B cell (primary cell): ENCODE measurements around the gene VILL. TPM values are rescaled to one million over a fixed set of nuclear protein-coding genes. Genes with fewer than 3 reads are reported as not detected.

Source experiments
- ATAC-seq: fragments of 200-7000 bp; cut with Tn5 transposase; one replicate; pipeline ENCODE4 v1.10.0; 2021; ENCODE audit warnings: low read depth, mild to moderate bottlenecking, moderate number of reproducible peaks, moderate library complexity
- CTCF ChIA-PET: fragments of 350-600 bp; sonication (Branson Sonifier 250); formaldehyde crosslinking; loops from one replicate; lab custom pipeline; 2021; ENCODE audit warnings: antibody characterized with exemption, inconsistent platforms; lab: Charles Lee
- POLR2A ChIA-PET: fragments of 350-600 bp; sonication (Branson Sonifier 250); formaldehyde crosslinking; loops from one replicate; lab custom pipeline; 2021; ENCODE audit warnings: antibody characterized with exemption; lab: Charles Lee
- DNase-seq: peaks from one replicate; pipeline ENCODE4 v3.0.0; 2013
- H2AFZ ChIP-seq: 2 replicates; pipeline ENCODE4 v1.6.1; 2012; ENCODE audit warnings: mild to moderate bottlenecking, low read depth, low read length; ENCODE audit not compliant: insufficient read depth, poor library complexity, severe bottlenecking
- H3K27ac ChIP-seq, 2 donors: 1 replicate in 1 of 2; 2 replicates in 1 of 2; pipeline ENCODE4 v1.5.1; 2012 to 2013; ENCODE audit warnings: low read length in 2 of 2, mild to moderate bottlenecking in 2 of 2, moderate library complexity in 1 of 2
- H3K27me3 ChIP-seq, 4 experiments: fragments of 200-600 bp in 1 of 4; sonication (generic) in 1 of 4; replicated peaks in 1 of 4; 1 replicate in 2 of 4; 2 replicates in 2 of 4; pipeline versions ENCODE4 v1.6.1 to v1.7.0; 2013 to 2016; ENCODE audit warnings: low read length in 3 of 4, mild to moderate bottlenecking in 2 of 4, mixed read lengths in 1 of 4, moderate library complexity in 1 of 4; ENCODE audit not compliant: insufficient read depth in 4 of 4, control insufficient read depth in 3 of 4; ENCODE audit errors: control extremely low read depth in 1 of 4
- H3K36me3 ChIP-seq, 2 experiments: replicated peaks in 1 of 2; 1 replicate in 1 of 2; 2 replicates in 1 of 2; pipeline versions ENCODE4 v1.6.1 to v1.7.1; 2013; ENCODE audit warnings: low read length in 1 of 2; ENCODE audit not compliant: insufficient read depth in 2 of 2, control insufficient read depth in 1 of 2; ENCODE audit errors: control extremely low read depth in 1 of 2, extremely low read depth in 1 of 2
- H3K4me1 ChIP-seq, 2 donors: fragments of 200-600 bp in 1 of 2; sonication (generic) in 1 of 2; 1 replicate in 1 of 2; 2 replicates in 1 of 2; pipeline versions ENCODE4 v1.5.1 to v1.6.1; 2013 to 2017; ENCODE audit warnings: low read length in 2 of 2; ENCODE audit not compliant: control insufficient read depth in 2 of 2, insufficient read depth in 2 of 2
- H3K4me2 ChIP-seq: replicated peaks from 2 replicates; pipeline ENCODE3; 2012; ENCODE audit warnings: mild to moderate bottlenecking, low read depth, low read length; ENCODE audit not compliant: poor library complexity, severe bottlenecking
- H3K4me3 ChIP-seq, 5 experiments: fragments of 200-600 bp in 1 of 5; sonication (generic) in 1 of 5; 1 replicate in 3 of 5; 2 replicates in 2 of 5; pipeline versions ENCODE4 v1.5.1 to v1.7.0; 2011 to 2016; ENCODE audit warnings: low read length in 4 of 5, mild to moderate bottlenecking in 4 of 5, low read depth in 2 of 5, control low read depth in 1 of 5, moderate library complexity in 1 of 5; ENCODE audit not compliant: insufficient read depth in 1 of 5; ENCODE audit errors: control extremely low read depth in 1 of 5, extremely low read depth in 1 of 5
- H3K79me2 ChIP-seq: fragments of 200-600 bp; sonication (generic); one replicate; pipeline ENCODE4 v1.6.0; 2016; ENCODE audit warnings: low read length; ENCODE audit not compliant: control insufficient read depth, insufficient read depth
- H3K9ac ChIP-seq: fragments of 200-600 bp; sonication (generic); 2 replicates; pipeline ENCODE4 v1.6.1; 2017; ENCODE audit warnings: mild to moderate bottlenecking, low read length, moderate library complexity
- H3K9me3 ChIP-seq, 3 donors: one replicate each; pipeline versions ENCODE4 v1.6.1 to v1.7.1; 2013; ENCODE audit warnings: low read length in 2 of 3; ENCODE audit not compliant: control insufficient read depth in 2 of 3, insufficient read depth in 1 of 3; ENCODE audit errors: control extremely low read depth in 1 of 3
- H4K20me1 ChIP-seq: 2 replicates; pipeline ENCODE4 v1.6.0; 2012; ENCODE audit warnings: mild to moderate bottlenecking, low read length; ENCODE audit not compliant: insufficient read depth, control insufficient read depth, poor library complexity, severe bottlenecking
- H3K27ac Mint-ChIP-seq: one replicate; pipeline ENCODE4 v1.8.0; 2021; ENCODE audit warnings: mixed read lengths
- H3K27me3 Mint-ChIP-seq: one replicate; pipeline ENCODE4 v1.8.0; 2021; ENCODE audit warnings: mixed read lengths
- H3K4me1 Mint-ChIP-seq: one replicate; pipeline ENCODE4 v1.8.0; 2021; ENCODE audit warnings: mixed read lengths
- H3K4me3 Mint-ChIP-seq: one replicate; pipeline ENCODE4 v1.8.0; 2021; ENCODE audit warnings: mixed read lengths
- H3K9me3 Mint-ChIP-seq: one replicate; pipeline ENCODE4 v1.8.0; 2022; ENCODE audit warnings: mixed read lengths; ENCODE audit not compliant: insufficient read depth
- CTCF ChIP-seq: fragments of 200-600 bp; IDR thresholded peaks from one replicate; pipeline ENCODE4 v1.8.0; 2022; ENCODE audit warnings: antibody characterized with exemption, mild to moderate bottlenecking
- EZH2 ChIP-seq: IDR thresholded peaks from 2 replicates; pipeline ENCODE4 v1.6.1; 2012; ENCODE audit warnings: borderline replicate concordance, low read depth, mild to moderate bottlenecking, moderate library complexity, low read length; ENCODE audit not compliant: insufficient read depth, poor library complexity, severe bottlenecking
- WGBS: methylation state at CpG from one replicate; pipeline ENCODE4 v1.1.5; 2013; ENCODE audit warnings: missing lambda C conversion rate; ENCODE audit not compliant: insufficient coverage; 5-methylcytosine and 5-hydroxymethylcytosine counted together
- intact Hi-C: fragments of 100-400 bp; cut with micrococcal nuclease; formaldehyde crosslinking; loops from one replicate; pipeline ENCODE4 v1.10.0; 2022
- polyA plus RNA-seq: library from polyadenylated mRNA; depleted of rRNA; stranded (reverse); fragments of >200 nt; gene quantifications from 2 replicates; pipeline ENCODE4 v1.2.3, GENCODE V29; 2012
- total RNA-seq, 2 donors: library from RNA; stranded (reverse); fragments of 120-200 nt in 1 of 2; gene quantifications; 1 replicate in 1 of 2; 2 replicates in 1 of 2; pipeline versions ENCODE4 v1.2.3 to v1.2.4, GENCODE V29; 2013 to 2022

VILL gene
- total and polyA plus RNA-seq, 2 donors (not counting 1 experiment from before 2014, with no cell fraction given): 35.2 to 46.4 TPM

- Mint-ChIP-seq H3K4me1 (peaks cover 18% of the 10 kb centered on the region), H3K27me3 (no peaks in the 10 kb centered on the region), H3K9me3 (no peaks in the 10 kb centered on the region), H3K27ac (peak overlapping the region; percentile 57), H3K4me3 (no peak overlapping the region)
- 54% methylated on average over 3 of the region's 3 CpGs for WGBS
- CTCF ChIA-PET: interaction anchor here (0.7 to 2.0 kb wide), 2 partner anchors 8 to 17 kb away, joined by 5 read pairs; no protein-coding TSS in a partner anchor
- Histone ChIP-seq H3K27ac (peak overlapping the region in 1 of 2 donors; percentile 47), H4K20me1 (no peaks in the 10 kb centered on the region), H3K9ac (no peak overlapping the region), H3K36me3 (no peaks in the 10 kb centered on the region), H3K4me2 (peak overlapping the region; percentile 32), H3K4me3 (no peak overlapping the region), H3K9me3 (no peaks in the 10 kb centered on the region), H3K4me1 (peaks cover 15 to 19% of the 10 kb centered on the region in 2 donors), H2AFZ (peak overlapping the region; percentile 57), H3K79me2 (no peaks in the 10 kb centered on the region), H3K27me3 (no peaks in the 10 kb centered on the region)
- POLR2A ChIA-PET: no interaction called here
- DNase-seq (no peak), ATAC-seq (no peak)
- TF ChIP-seq CTCF: no peak
- no peak for TF ChIP-seq EZH2
- intact Hi-C loops: no loop called here
Observed at GRCh38 chr3:37955918-37956707, 34.5 kb upstream of the VILL start.
